H1 (cell line): Measurements from ENCODE around the gene VAPB. TPM values are rescaled to one million over a fixed set of nuclear protein-coding genes. Genes with fewer than 3 reads are reported as not detected.

Source experiments
- BACH1 ChIP-seq: IDR thresholded peaks from 2 replicates; pipeline ENCODE4 v1.6.1; 2012; ENCODE audit warnings: low read length, improper control_type of control experiment
- BCL11A ChIP-seq, 2 experiments: IDR thresholded peaks; one replicate each; pipeline ENCODE4 v1.6.1; 2011; ENCODE audit warnings: low read depth in 2 of 2, low read length in 2 of 2, mild to moderate bottlenecking in 2 of 2
- FOSL1 ChIP-seq: IDR thresholded peaks from 2 replicates; pipeline ENCODE4 v1.6.1; 2011; ENCODE audit warnings: mild to moderate bottlenecking, low read depth, low read length, moderate library complexity; ENCODE audit not compliant: insufficient read depth
- GABPA ChIP-seq: IDR thresholded peaks from 2 replicates; pipeline ENCODE4 v1.6.1; 2011; ENCODE audit warnings: mild to moderate bottlenecking, low read length, moderate library complexity, borderline replicate concordance; ENCODE audit not compliant: insufficient read depth
- GTF2F1 ChIP-seq: IDR thresholded peaks from 2 replicates; pipeline ENCODE4 v1.6.1; 2012; ENCODE audit warnings: low read depth, low read length, improper control_type of control experiment, borderline replicate concordance
- JUN ChIP-seq: IDR thresholded peaks from 2 replicates; pipeline ENCODE4 v1.6.1; 2011; ENCODE audit warnings: low read depth, mild to moderate bottlenecking, improper control_type of control experiment, low read length
- JUND ChIP-seq: IDR thresholded peaks from 2 replicates; pipeline ENCODE4 v1.6.1; 2011; ENCODE audit warnings: mild to moderate bottlenecking, improper control_type of control experiment, low read length
- KDM1A ChIP-seq: fragments of 200-600, 300-600 bp; sonication (generic); IDR thresholded peaks from 2 replicates; pipeline ENCODE4 v1.7.1; 2016; ENCODE audit warnings: mild to moderate bottlenecking, low read length, borderline replicate concordance
- NRF1 ChIP-seq: IDR thresholded peaks from 2 replicates; pipeline ENCODE4 v1.6.1; 2011; ENCODE audit warnings: mild to moderate bottlenecking, low read depth, low read length, improper control_type of control experiment
- PHF8 ChIP-seq: fragments of 200-600 bp; sonication (generic); conservative IDR thresholded peaks from 2 replicates; pipeline ENCODE4 v1.7.1; 2012; ENCODE audit warnings: low read depth, mild to moderate bottlenecking, inconsistent platforms, low read length, moderate library complexity
- RBBP5 ChIP-seq: IDR thresholded peaks from 2 replicates; pipeline ENCODE4 v1.7.1; 2012; ENCODE audit warnings: low read depth, mild to moderate bottlenecking, inconsistent platforms, low read length, moderate library complexity, borderline replicate concordance
- RFX5 ChIP-seq: IDR thresholded peaks from 2 replicates; pipeline ENCODE4 v1.6.1; 2011; ENCODE audit warnings: low read depth, low read length, improper control_type of control experiment, borderline replicate concordance
- SIRT6 ChIP-seq: IDR thresholded peaks from one replicate; pipeline ENCODE4 v1.7.1; 2012; ENCODE audit warnings: low read length, inconsistent platforms
- SIX5 ChIP-seq: IDR thresholded peaks from 2 replicates; pipeline ENCODE4 v1.6.1; 2011; ENCODE audit warnings: mild to moderate bottlenecking, low read depth, low read length
- SP4 ChIP-seq: IDR thresholded peaks from 2 replicates; pipeline ENCODE4 v1.6.1; 2012; ENCODE audit warnings: low read length, inconsistent platforms
- TAF7 ChIP-seq: optimal IDR thresholded peaks from 2 replicates; pipeline ENCODE3; 2011; ENCODE audit warnings: low read depth, mild to moderate bottlenecking, inconsistent platforms, low read length, moderate library complexity, borderline replicate concordance
- TBP ChIP-seq: IDR thresholded peaks from 2 replicates; pipeline ENCODE4 v1.6.1; 2011; ENCODE audit warnings: low read depth, low read length, improper control_type of control experiment
- TCF12 ChIP-seq: IDR thresholded peaks from 2 replicates; pipeline ENCODE4 v1.6.1; 2011; ENCODE audit warnings: low read depth, mild to moderate bottlenecking, low read length
- TEAD4 ChIP-seq: IDR thresholded peaks from 2 replicates; pipeline ENCODE4 v1.6.1; 2012; ENCODE audit warnings: low read depth, low read length, inconsistent platforms, mixed read lengths
- polyA plus RNA-seq, 7 experiments: library from polyadenylated mRNA; depleted of rRNA in 3 of 7; stranded (reverse) in 5 of 7; unstranded in 2 of 7; fragments of >200 nt in 5 of 7; fragments of 200-250 nt in 2 of 7; gene quantifications; 1 replicate in 5 of 7; 2 replicates in 1 of 7; 4 replicates in 1 of 7; pipeline versions ENCODE4 v1.2.1 to v1.2.3, GENCODE V29; 2011 to 2013; ENCODE audit warnings: missing spikeins in 2 of 7, mixed read lengths in 2 of 7
- total RNA-seq: library from RNA; stranded (reverse); fragmentation: NEBNext Ultra II Directional; extraction: Animal tissue kit (Norgen Biotek cat#: 25700); gene quantifications from 2 replicates; pipeline ENCODE4 v1.2.1, GENCODE V29; 2021
- TF ChIP-seq, protein P1 (sequence below): IDR thresholded peaks from 2 replicates; pipeline ENCODE4 v1.6.1; 2012; ENCODE audit warnings: low read length, inconsistent platforms
- TF ChIP-seq, protein P2 (sequence below): IDR thresholded peaks from 2 replicates; pipeline ENCODE4 v1.6.1; 2012; ENCODE audit warnings: inconsistent platforms
- TF ChIP-seq, protein P3 (sequence below): IDR thresholded peaks from 2 replicates; pipeline ENCODE4 v1.6.1; 2012; ENCODE audit warnings: inconsistent platforms
- TF ChIP-seq, protein P4 (sequence below): IDR thresholded peaks from 2 replicates; pipeline ENCODE4 v1.6.1; 2011; ENCODE audit warnings: low read length, improper control_type of control experiment

The VAPB gene
- total and polyA plus RNA-seq, 2 of the 8 experiments (the other 6 are each of a cell fraction or from before 2014, with no cell fraction given), result 24.4 to 62.8 TPM

DNA sequence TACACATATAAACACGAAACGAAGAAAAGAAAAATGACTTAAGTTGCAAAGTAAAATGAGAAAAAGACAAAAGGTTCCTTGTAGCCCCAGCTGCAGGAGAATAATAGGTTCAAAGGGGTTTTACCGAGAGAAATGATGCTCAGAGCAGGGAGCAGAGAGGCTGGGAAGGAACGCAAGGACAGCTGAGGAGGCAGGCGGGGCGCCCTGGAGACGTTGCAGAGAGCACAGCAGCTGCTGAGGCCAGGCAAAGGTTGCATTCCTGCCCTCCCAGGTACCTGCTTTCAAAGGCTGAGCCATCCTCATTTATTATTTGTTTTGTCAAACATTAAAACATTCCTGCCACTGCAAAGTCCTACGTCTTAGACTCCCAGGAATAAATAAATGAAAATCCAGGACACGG, 16.2 kb upstream of the VAPB start (continued):
- TF ChIP-seq, protein P1, sequence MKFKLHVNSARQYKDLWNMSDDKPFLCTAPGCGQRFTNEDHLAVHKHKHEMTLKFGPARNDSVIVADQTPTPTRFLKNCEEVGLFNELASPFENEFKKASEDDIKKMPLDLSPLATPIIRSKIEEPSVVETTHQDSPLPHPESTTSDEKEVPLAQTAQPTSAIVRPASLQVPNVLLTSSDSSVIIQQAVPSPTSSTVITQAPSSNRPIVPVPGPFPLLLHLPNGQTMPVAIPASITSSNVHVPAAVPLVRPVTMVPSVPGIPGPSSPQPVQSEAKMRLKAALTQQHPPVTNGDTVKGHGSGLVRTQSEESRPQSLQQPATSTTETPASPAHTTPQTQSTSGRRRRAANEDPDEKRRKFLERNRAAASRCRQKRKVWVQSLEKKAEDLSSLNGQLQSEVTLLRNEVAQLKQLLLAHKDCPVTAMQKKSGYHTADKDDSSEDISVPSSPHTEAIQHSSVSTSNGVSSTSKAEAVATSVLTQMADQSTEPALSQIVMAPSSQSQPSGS, result no peak
- TF ChIP-seq JUND (no peak), TBP (peak; percentile 37; the same call in 1 of the 2 replicates), BCL11A (IDR thresholded peaks at IDR 0.05; ENCODE audit: low read depth in 2 of 2, low read length in 2 of 2) (no peak), GTF2F1 (no peak), TEAD4 (peak; percentile 87), BACH1 (no peak), FOSL1 (no peak), JUN (no peak), SP4 (no peak), SIRT6 (no peak), RBBP5 (no peak), NRF1 (no peak), RFX5 (no peak), GABPA (no peak), TAF7 (no peak), PHF8 (no peak), SIX5 (no peak), TCF12 (peak; percentile 59; the same call in 1 of the 2 replicates), KDM1A (no peak)
- TF ChIP-seq, protein P2, sequence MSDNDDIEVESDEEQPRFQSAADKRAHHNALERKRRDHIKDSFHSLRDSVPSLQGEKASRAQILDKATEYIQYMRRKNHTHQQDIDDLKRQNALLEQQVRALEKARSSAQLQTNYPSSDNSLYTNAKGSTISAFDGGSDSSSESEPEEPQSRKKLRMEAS, result no peak
- TF ChIP-seq, protein P3, sequence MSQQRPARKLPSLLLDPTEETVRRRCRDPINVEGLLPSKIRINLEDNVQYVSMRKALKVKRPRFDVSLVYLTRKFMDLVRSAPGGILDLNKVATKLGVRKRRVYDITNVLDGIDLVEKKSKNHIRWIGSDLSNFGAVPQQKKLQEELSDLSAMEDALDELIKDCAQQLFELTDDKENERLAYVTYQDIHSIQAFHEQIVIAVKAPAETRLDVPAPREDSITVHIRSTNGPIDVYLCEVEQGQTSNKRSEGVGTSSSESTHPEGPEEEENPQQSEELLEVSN, result no peak
- TF ChIP-seq, protein P4, sequence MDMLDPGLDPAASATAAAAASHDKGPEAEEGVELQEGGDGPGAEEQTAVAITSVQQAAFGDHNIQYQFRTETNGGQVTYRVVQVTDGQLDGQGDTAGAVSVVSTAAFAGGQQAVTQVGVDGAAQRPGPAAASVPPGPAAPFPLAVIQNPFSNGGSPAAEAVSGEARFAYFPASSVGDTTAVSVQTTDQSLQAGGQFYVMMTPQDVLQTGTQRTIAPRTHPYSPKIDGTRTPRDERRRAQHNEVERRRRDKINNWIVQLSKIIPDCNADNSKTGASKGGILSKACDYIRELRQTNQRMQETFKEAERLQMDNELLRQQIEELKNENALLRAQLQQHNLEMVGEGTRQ, result no peak
